Omental fat pad (tissue), 4 donors: ENCODE measurements around the gene BPIFB6. TPM values are rescaled to one million over a fixed set of nuclear protein-coding genes. Genes with fewer than 3 reads are reported as not detected.

Experiments
- ATAC-seq: fragments of 150-250 bp; one replicate; pipeline ENCODE4 v1.9.1; 2016; ENCODE audit warnings: mild to moderate bottlenecking, moderate library complexity; ENCODE audit not compliant: low FRiP score
- DNase-seq: peaks from one replicate; pipeline ENCODE4 v3.0.0-alpha.2; 2019; ENCODE audit warnings: low spot score
- total RNA-seq, 4 donors: library from RNA; depleted of rRNA; stranded (reverse); fragments of >200 nt; gene quantifications; one replicate each; pipeline ENCODE4 v1.1.0, GENCODE V29; 2016
- TF ChIP-seq, protein P1 (sequence below), 3 donors: fragments of 450-650 bp; IDR thresholded peaks; one replicate each; pipeline ENCODE4 v1.5.1; 2016 to 2017; ENCODE audit warnings: antibody characterized with exemption in 3 of 3, mild to moderate bottlenecking in 3 of 3, moderate library complexity in 2 of 3

BPIFB6 gene
- total RNA-seq, 4 donors from 2014 or later, result not detected

- TF ChIP-seq, protein P1, sequence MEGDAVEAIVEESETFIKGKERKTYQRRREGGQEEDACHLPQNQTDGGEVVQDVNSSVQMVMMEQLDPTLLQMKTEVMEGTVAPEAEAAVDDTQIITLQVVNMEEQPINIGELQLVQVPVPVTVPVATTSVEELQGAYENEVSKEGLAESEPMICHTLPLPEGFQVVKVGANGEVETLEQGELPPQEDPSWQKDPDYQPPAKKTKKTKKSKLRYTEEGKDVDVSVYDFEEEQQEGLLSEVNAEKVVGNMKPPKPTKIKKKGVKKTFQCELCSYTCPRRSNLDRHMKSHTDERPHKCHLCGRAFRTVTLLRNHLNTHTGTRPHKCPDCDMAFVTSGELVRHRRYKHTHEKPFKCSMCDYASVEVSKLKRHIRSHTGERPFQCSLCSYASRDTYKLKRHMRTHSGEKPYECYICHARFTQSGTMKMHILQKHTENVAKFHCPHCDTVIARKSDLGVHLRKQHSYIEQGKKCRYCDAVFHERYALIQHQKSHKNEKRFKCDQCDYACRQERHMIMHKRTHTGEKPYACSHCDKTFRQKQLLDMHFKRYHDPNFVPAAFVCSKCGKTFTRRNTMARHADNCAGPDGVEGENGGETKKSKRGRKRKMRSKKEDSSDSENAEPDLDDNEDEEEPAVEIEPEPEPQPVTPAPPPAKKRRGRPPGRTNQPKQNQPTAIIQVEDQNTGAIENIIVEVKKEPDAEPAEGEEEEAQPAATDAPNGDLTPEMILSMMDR (IDR thresholded peaks at IDR 0.05), result no peak
- DNase-seq, result no peak
- ATAC-seq, result no peak
Measured at GRCh38 chr20:33008336-33009213, 22.9 kb upstream of the BPIFB6 start.

DNA sequence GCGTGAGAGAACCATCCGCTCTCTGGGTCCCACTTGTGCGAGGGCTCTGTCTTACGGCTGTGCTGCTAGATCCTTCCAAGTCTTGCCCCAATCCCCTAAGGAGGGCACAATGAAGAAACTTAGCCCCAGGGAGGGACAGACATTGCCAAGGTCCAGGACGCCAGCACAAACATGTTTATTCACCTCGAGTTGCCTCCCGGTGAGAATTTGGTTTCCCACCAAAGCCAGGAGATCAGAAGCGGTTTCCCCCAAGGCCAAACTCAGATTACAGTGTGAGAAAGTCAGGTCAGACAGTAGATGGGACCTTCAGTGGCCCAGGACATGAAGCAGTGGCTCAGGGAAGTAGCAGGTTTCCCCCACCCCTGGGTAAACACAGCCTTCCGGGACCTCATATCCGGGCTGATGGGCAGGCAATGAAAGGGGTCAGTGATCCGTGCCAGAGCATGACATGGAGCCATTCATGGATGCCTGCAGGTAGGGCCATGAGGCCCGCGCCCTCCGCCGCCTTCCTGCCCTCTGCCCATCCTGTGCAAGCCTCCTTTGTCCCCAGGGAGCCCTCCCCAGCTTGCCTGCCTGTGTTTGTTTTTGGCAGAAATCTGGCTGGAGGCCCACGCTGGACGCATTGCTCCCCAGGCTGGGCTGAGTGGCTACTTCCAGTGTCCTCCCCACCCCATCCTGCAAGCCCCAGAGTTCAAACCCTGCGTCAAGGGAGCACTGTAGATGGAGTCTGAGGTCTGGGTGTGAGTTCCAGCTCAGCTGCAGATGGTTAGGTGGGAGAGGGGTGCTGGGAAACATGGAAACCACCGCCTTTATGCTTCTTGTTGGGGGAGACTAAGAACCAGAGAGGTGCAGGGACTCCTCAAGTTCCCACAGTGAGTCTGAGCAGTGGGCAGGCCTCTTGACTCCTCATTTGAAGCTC lies 22.0 kb upstream of the BPIFB6 start:
- no peak for DNase-seq
- TF ChIP-seq, protein P1 (IDR thresholded peaks at IDR 0.05), result no peak
- ATAC-seq, result no peak

DNA sequence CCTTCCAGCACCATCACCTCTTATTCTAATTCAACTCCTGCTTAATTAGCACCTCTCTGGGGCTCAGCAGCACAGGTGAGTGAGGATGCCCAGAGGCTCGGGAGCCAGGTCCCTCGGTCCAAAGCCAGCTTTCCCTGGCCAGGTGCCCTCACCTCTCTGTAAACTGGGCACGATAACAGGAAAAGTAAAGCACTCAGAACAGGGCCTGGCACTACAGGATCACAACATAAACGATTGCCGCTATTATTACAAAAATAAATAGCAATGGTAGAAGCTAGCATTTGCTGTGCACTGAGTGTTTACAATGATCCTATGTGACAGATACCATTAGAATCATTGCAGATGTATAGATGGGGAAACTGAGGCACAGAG lies 21.3 kb upstream of the BPIFB6 start:
- ATAC-seq (no peak), DNase-seq (no peak)
- TF ChIP-seq, protein P1 (IDR thresholded peaks at IDR 0.05), result no peak

- ATAC-seq, result no peak
- TF ChIP-seq, protein P1 (IDR thresholded peaks at IDR 0.05), result no peak
- DNase-seq, result no peak
Measured at GRCh38 chr20:33010674-33011449, 20.6 kb upstream of the BPIFB6 start.

DNA sequence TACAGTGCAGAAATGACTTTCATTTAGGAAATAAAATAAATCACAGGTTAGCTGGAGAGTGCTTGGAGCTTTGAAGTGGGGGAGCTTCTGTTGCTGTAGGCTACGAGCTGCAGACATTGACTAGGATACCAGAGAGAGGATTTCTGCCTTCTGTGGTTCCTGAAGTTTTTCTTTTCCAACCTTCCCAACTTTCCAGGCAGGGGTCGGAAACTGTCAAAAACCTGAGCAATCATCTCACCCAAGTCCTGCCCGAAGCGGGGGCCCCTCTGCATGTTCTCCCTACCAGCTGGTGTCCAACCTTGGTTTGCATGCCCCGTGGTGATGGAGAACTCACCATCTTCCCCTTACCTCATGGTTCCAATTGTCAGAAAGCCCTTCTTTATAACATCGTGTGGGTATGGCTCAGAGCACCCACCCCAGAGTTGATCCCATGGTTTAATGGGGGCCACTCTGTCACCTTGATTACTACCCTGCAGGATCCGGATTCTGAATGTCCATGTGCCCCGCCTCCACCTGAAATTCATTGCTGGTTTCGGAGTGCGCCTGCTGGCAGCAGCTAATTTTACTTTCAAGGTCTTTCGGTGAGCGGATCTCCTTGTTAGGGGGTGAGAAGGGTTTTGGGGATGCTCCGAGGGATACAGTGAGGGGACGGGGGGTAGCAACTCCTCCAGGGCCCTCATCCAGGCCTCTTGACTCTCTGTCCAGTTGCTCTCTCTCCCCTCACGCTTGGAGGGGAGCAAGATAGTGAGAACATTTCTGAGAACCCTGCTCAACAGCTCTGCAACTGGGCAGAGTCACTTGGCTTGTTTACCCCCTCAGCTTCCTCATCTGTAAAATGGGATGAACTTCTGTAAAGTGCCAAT lies 18.9 kb upstream of the BPIFB6 start:
- TF ChIP-seq, protein P1 (IDR thresholded peaks at IDR 0.05), result no peak
- no peak for DNase-seq

More for the DNA sequence above, 18.9 kb upstream of the BPIFB6 start:
- ATAC-seq, result no peak
